GM19455 (cell line): ENCODE results near the gene SLC35E4.
"Not testable (repeated sequence)": the region's sequence is repeated elsewhere in the genome, so short reads cannot be mapped to it uniquely, and the experiment has no call there.

ENCODE experiments used
- ATAC-seq: cut with Tn5 transposase; IDR thresholded peaks from one replicate; pipeline ENCODE4 v1.9.1; 2021; ENCODE audit not compliant: unreplicated experiment

SLC35E4 gene

GRCh38 chr22:30649430-30650007 is 13.9 kb downstream of the SLC35E4 start:
- ATAC-seq: no peak

- ATAC-seq: no peak
Measured at GRCh38 chr22:30650508-30651116, 15.0 kb downstream of the SLC35E4 start.

GRCh38 chr22:30652852-30653251 is 17.3 kb downstream of the SLC35E4 start:
- ATAC-seq: no peak

- no peak for ATAC-seq
Measured at GRCh38 chr22:30654361-30654760, 18.8 kb downstream of the SLC35E4 start.

GRCh38 chr22:30655532-30655931 is 20.0 kb downstream of the SLC35E4 start:
- no peak for ATAC-seq

GRCh38 chr22:30662040-30662439 is 26.5 kb downstream of the SLC35E4 start:
- ATAC-seq: no peak

- ATAC-seq: no peak
Measured at GRCh38 chr22:30664798-30665197, 29.2 kb downstream of the SLC35E4 start.

- no peak for ATAC-seq
Measured at GRCh38 chr22:30665266-30665665, 29.7 kb downstream of the SLC35E4 start.

- ATAC-seq: no peak
Measured at GRCh38 chr22:30665786-30666185, 30.2 kb downstream of the SLC35E4 start.

- no peak for ATAC-seq
Measured at GRCh38 chr22:30667107-30667493, 31.5 kb downstream of the SLC35E4 start.

- peak; percentile 83 for ATAC-seq
Measured at GRCh38 chr22:30667494-30668385, 32.2 kb downstream of the SLC35E4 start, which contains the start of gene DUSP18. Gene DUSP18, minus strand, starts transcription at chr22:30667875. Its CDS starts 3,872 bp downstream, at chr22:30664003.

- no peak for ATAC-seq
Measured at GRCh38 chr22:30668386-30668710, 32.8 kb downstream of the SLC35E4 start.

- ATAC-seq: no peak
Measured at GRCh38 chr22:30671071-30671470, 35.5 kb downstream of the SLC35E4 start.

- no peak for ATAC-seq
Measured at GRCh38 chr22:30673136-30673535, 37.6 kb downstream of the SLC35E4 start.

GRCh38 chr22:30674482-30674881 is 38.9 kb downstream of the SLC35E4 start:
- ATAC-seq: no peak

GRCh38 chr22:30675436-30675835 is 39.9 kb downstream of the SLC35E4 start:
- ATAC-seq: no peak

- ATAC-seq: not testable (repeated sequence)
Measured at GRCh38 chr22:30676565-30676964, 41.0 kb downstream of the SLC35E4 start.

GRCh38 chr22:30679895-30680690 is 44.5 kb downstream of the SLC35E4 start:
- ATAC-seq: not testable (repeated sequence)

GRCh38 chr22:30680991-30681770 is 45.6 kb downstream of the SLC35E4 start:
- no peak for ATAC-seq

- no peak for ATAC-seq
Measured at GRCh38 chr22:30681831-30682230, 46.2 kb downstream of the SLC35E4 start.
